Middle frontal gyrus (tissue), 1 donor: ENCODE results near the gene ADCY7.
"Not testable (repeated sequence)": the region's sequence is repeated elsewhere in the genome, so short reads cannot be mapped to it uniquely, and the experiment has no call there.

Experiments used
- DNase-seq: peaks from one replicate; pipeline ENCODE4 v3.0.0-alpha.2; 2015; ENCODE audit warnings: low spot score; ENCODE audit errors: extremely low spot score

The ADCY7 gene

DNA sequence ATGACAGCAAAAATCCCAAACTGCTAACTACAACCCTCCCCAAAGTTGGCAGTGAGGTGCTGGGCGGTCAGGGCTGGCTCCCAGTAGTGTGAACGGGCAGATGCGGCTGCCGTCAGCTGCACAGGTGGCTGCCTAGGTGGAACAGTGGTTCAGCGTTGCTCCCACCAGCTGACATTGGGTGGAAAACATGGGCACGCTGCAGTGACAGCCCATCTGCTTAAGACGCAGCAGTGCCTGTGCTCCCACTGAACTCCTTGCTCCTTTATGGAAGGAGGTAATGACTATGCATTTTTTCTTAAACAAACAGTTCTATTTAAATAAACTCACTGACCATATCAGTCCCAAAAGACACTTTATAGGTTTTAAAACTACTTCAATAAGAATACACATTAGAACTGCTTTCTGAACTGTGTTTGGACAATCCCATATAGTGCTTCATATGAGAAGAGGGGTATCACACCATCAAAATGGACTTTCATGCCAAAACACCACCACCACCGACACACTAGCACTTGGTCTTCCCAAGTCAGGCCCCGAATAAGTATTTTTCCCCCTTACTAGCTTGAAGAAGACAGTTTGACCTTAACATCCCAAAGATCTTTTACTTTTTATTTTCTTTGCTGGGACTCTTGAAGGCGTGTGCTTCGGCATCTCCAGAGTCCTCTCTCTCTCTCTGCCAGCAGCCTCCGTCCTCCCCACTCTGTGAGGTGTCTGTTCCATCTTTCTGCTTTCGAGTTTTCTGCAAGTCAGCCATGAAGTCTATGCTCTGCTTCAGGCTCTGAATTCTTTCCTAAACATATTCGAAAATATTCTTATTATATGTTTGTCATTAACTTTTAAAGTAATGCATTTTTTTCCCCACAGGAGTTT, 68.0 kb downstream of the ADCY7 start:
- no peak for DNase-seq

DNA sequence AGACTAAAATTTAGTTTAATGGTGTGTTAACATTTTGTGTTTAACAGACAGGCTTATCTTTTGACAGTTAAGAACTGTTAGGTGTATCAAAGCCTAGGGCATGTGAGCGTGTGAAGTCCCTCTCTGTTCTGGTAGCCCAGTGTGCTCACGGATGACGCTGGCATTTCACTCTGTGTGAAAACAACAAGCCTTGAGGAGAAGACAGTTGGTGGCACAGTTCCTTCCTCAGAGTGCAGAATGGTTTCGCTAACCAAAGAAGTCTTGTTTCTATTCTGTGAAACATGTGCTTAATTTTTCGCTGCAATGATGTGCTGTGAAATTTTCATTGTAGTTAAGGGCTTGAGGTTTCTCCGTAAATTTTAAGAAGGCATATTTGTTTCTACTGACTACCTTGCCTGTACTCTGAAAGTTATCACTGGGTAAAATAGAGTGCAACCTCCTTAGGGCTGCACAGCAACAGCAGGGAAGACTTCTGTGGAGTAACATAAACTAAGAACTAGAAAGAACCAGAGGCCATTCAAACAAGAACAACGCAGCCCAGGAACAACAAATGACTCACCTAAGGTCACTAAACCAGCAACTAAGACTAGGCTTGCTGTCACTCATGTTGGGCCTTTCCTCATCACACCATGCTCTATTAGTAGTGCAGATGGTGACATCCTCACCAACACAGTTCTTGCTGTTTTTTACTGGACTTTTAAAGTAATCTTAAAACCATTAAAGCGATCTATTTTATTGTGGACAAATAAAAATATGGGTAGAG, 69.0 kb downstream of the ADCY7 start:
- no peak for DNase-seq

DNA sequence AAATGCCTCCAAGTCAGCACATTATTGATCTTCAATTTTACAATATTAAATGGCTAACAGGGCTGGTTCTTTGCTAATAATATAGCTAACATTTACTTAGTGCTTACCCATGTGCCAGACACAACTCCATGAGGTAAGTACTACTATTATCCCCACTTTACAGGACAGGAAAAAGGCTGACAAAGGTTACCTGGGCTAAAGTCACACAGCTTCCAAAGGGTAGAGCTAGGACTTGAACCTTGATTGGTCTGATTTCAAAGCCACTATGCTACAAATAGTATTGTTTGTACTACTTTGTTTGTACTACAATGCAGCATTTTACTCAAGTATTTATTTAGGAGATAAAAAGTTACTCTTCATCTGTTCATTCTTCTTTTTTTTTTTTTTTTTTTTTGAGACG, 70.5 kb downstream of the ADCY7 start:
- no peak for DNase-seq

DNA sequence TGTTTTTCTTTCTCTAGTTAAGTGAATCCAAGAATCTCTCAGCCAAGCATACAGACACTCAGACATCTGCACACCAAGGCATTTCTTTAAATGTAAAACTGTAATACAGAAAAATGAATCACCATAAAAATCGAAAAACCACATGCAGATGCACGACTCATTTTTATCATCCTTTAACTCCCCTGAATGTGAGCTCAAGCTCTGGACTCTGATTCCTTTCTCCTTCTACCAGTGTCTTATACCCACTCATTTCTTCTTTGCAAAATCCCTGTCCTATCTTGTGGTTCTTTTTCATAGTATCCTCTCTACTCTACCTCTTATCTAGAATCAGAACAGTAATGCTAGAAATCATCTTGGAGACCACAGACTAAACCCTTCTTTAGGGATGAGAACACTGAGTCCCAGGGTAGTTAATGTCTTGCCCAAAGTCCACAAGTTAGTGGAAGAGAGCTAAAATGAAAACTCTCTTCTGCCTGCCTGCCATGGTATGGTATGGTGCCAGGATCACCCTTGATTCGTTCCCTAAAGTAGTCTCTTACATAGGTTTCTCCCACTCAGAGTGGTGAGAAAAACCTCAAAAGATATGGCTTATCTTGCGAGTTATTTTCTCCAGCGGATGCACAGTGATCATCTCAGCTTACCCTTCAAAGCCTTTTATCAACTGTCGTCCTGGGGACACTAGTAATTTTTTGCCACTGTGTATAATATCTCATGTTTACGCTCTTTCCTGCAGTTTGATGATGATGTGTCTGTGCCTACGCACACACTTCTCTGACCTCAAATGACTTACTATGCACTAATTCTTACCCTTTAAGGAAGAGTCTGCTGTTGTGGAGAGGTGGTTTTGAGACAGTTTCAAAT, 72.2 kb downstream of the ADCY7 start:
- no peak for DNase-seq

DNA sequence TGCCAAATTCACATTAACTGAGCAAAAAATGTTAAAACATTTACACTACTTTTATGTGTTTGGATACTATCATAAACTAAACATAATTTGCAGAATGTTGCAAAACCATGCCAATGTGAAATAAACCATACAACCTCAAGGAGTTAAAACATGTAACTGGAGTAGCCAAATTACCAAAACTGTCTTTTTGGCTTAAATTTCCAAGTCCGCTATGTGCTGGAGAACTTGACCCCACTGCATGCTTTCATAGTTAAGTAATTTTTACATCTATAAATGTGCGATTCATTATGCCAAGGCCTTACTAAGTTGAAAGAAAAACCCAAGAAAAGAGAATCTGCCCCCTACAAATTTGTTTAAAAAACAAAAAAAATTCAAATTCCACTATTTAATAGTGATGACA, 74.2 kb downstream of the ADCY7 start:
- DNase-seq: no peak

DNA sequence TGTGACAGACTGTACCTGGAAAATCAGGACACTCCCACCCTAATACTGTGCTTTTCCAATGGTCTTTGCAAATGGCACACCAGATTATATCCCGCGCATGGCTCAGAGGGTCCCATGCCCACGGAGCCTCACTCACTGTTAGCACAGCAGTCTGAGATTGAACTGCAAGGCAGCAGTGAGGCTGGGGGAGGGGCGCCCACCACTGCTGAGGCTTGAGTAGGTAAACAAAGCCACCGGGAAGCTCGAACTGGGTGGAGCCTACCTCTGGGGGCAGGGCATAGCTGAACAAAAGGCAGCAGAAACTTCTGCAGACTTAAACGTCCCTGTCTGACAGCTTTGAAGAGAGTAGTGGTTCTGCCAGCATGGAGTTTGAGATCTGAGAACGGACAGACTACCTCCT, 77.2 kb downstream of the ADCY7 start:
- not testable (repeated sequence) for DNase-seq

- not testable (repeated sequence) for DNase-seq
Measured at GRCh38 chr16:50345210-50345609, 78.9 kb downstream of the ADCY7 start.

DNA sequence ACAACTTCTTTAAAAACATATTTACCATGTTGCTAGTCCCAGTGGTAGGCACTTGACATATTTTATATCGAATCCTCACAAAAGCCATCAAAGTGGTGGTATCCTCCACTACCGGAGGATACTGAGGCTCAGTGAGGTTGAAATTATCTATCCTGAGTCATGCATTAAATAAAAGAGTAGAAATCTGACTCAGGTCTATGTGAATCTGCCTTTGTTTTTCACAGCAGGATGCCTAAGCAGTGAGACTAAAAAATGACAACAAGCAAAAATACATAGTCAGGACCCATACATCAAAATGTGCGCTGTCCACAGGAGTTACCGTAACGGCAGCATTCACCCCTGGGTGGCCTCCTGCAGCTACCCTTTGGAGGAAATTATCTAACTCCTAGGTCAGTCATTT, 84.8 kb downstream of the ADCY7 start:
- DNase-seq: no peak

- no peak for DNase-seq
Measured at GRCh38 chr16:50351952-50352351, 85.6 kb downstream of the ADCY7 start.

GRCh38 chr16:50354082-50354481, 87.7 kb downstream of the ADCY7 start:
- DNase-seq: no peak

DNA sequence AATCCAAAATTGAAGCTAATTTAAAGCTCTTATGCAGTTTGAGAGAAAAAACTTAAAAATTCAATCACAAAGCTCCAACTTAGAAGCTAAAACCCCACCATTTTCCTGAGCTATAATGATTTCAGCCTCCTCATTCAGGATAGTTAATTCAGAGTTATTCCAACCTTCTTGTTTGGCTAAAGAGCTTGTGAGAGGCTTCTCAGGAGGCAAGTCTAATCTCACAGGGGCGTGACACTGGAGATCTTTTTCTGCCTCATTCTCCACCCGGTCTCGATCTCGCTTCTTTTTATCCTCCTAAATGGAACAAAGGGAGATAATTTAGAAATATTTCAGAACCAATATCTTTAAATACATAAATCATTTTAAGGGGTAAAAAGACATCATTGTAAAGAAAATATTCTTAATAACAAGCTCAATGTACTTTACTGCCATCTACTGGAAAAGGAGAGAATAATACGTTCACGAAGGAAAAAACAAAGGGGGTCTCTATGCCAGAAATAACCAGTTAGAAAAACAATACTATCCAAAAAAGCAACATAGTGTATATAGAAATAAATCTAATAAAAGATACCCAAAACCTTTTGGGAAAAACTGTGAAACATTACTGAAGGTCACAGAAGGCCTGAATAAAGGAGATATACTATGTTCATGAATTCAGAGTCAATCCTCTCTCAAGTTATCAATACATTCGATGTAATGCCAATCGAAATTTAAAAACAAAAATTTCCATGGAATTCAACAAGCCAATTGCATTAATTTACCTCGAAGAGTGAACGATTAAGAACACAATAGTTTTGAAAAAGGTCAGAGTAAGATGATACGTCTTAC, 88.5 kb downstream of the ADCY7 start:
- no peak for DNase-seq

DNA sequence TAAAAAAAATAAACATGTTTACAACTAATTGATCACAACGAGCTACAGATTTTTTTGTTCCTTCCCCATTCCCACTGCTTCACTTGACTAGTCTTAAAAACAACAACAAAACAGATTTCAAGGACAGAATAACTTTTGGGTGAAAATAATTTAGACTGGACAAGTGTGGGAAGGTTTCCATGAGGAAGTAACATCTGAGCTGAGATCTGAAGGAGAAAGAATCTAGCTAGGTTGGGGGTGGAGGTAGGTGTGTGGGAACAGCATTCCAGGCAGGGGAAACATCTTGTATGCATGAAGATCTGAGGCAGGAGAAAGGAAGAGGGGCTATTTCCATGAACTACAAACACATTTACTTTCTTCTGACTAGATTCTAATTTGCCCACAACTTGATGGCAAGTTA, 93.3 kb downstream of the ADCY7 start:
- DNase-seq: no peak

DNA sequence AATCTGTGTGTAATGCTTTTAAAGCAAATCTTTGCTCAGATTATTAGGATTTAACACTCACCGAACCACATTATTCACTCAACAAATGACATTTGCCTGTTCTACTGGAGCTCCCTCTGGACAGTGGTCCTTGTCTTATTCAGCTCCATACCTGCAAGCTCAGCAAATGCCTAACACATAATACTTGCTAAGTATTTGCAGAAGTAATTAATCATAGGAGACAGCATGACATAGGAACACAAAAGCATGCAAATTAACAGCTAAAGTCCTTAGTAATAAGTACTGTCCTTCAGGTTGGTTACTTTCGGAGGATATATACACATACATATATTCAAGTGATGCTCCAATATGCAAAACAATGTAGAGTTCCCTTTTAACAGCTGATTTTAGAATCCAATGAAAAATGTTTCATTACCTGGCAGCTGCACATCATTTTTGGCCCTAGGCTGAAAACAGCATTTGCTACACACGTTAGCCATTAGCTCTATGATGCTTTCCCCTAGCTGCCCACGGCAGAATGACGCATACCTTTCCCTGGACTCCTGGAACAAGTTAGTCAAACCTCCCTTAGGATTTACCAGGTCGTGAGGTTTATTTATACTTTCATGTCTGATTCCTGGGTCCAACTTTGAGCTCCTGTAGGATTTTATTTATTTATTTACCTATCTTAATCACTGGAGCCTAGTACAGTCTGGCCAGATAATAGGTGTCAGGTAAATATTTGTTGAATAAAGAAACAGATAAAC, 93.9 kb downstream of the ADCY7 start:
- no peak for DNase-seq

GRCh38 chr16:50360779-50361178, 94.4 kb downstream of the ADCY7 start:
- no peak for DNase-seq

- DNase-seq: no peak
Measured at GRCh38 chr16:50363656-50364055, 97.3 kb downstream of the ADCY7 start.

- DNase-seq: no peak
Measured at GRCh38 chr16:50365791-50366575, 99.6 kb downstream of the ADCY7 start.
